H1 (cell line): Measurements from ENCODE around the gene FAM149A. TPM values are rescaled to one million over a fixed set of nuclear protein-coding genes. Genes with fewer than 3 reads are reported as not detected.

Source experiments
- CHD2 ChIP-seq: IDR thresholded peaks from 2 replicates; pipeline ENCODE4 v1.6.1; 2012; ENCODE audit warnings: low read length, improper control_type of control experiment
- JUND ChIP-seq: IDR thresholded peaks from 2 replicates; pipeline ENCODE4 v1.6.1; 2011; ENCODE audit warnings: mild to moderate bottlenecking, improper control_type of control experiment, low read length
- polyA plus RNA-seq, 7 experiments: library from polyadenylated mRNA; depleted of rRNA in 3 of 7; stranded (reverse) in 5 of 7; unstranded in 2 of 7; fragments of >200 nt in 5 of 7; fragments of 200-250 nt in 2 of 7; gene quantifications; 1 replicate in 5 of 7; 2 replicates in 1 of 7; 4 replicates in 1 of 7; pipeline versions ENCODE4 v1.2.1 to v1.2.3, GENCODE V29; 2011 to 2013; ENCODE audit warnings: missing spikeins in 2 of 7, mixed read lengths in 2 of 7
- total RNA-seq: library from RNA; stranded (reverse); fragmentation: NEBNext Ultra II Directional; extraction: Animal tissue kit (Norgen Biotek cat#: 25700); gene quantifications from 2 replicates; pipeline ENCODE4 v1.2.1, GENCODE V29; 2021

FAM149A gene
- total and polyA plus RNA-seq, 2 of the 8 experiments (the other 6 are each of a cell fraction or from before 2014, with no cell fraction given), result 6.1 to 8.5 TPM

GRCh38 chr4:186068581-186069348 is 35.7 kb upstream of the FAM149A start, which contains the start of gene TLR3 (continued):
- TF ChIP-seq JUND (no peak), CHD2 (no peak)
